Ishikawa (cell line): ENCODE data around the gene LIMS2.

ENCODE experiments used
- CEBPB ChIP-seq: IDR thresholded peaks from 2 replicates; pipeline ENCODE4 v1.6.1; 2012
- CREB1 ChIP-seq: IDR thresholded peaks from 2 replicates; pipeline ENCODE4 v1.6.1; 2012; ENCODE audit warnings: low read depth
- EGR1 ChIP-seq: IDR thresholded peaks from 2 replicates; pipeline ENCODE4 v1.6.1; 2012
- EP300 ChIP-seq: IDR thresholded peaks from 2 replicates; pipeline ENCODE4 v1.6.1; 2012; ENCODE audit warnings: borderline replicate concordance
- FOXM1 ChIP-seq: IDR thresholded peaks from 2 replicates; pipeline ENCODE4 v1.6.1; 2012; ENCODE audit warnings: low read depth, borderline replicate concordance
- MAX ChIP-seq: IDR thresholded peaks from 2 replicates; pipeline ENCODE4 v1.6.1; 2012
- NFIC ChIP-seq: IDR thresholded peaks from 2 replicates; pipeline ENCODE4 v1.6.1; 2012
- RAD21 ChIP-seq: IDR thresholded peaks from 2 replicates; pipeline ENCODE4 v1.6.1; 2012; ENCODE audit warnings: low read depth
- REST ChIP-seq: IDR thresholded peaks from 2 replicates; pipeline ENCODE4 v1.6.1; 2012; ENCODE audit warnings: low read depth, mild to moderate bottlenecking
- TAF1 ChIP-seq: IDR thresholded peaks from 2 replicates; pipeline ENCODE4 v1.6.1; 2012; ENCODE audit warnings: low read depth, mild to moderate bottlenecking
- TCF12 ChIP-seq: IDR thresholded peaks from 2 replicates; pipeline ENCODE4 v1.6.1; 2012; ENCODE audit warnings: low read depth
- TEAD4 ChIP-seq: IDR thresholded peaks from 2 replicates; pipeline ENCODE4 v1.6.1; 2012
- USF1 ChIP-seq: IDR thresholded peaks from 2 replicates; pipeline ENCODE4 v1.6.1; 2012
- YY1 ChIP-seq: IDR thresholded peaks from 2 replicates; pipeline ENCODE4 v1.6.1; 2012; ENCODE audit warnings: low read depth
- ZBTB7A ChIP-seq: IDR thresholded peaks from 2 replicates; pipeline ENCODE4 v1.6.1; 2012; ENCODE audit warnings: low read depth

LIMS2 gene

GRCh38 chr2:127627740-127628571 lies 47.4 kb downstream of the LIMS2 start:
- no peak for TF ChIP-seq ZBTB7A
- no peak for TF ChIP-seq CREB1
- TF ChIP-seq NFIC: no peak
- TF ChIP-seq REST: no peak
- no peak for TF ChIP-seq CEBPB
- TF ChIP-seq EGR1: no peak
- no peak for TF ChIP-seq TAF1
- no peak for TF ChIP-seq TEAD4
- no peak for TF ChIP-seq YY1
- no peak for TF ChIP-seq MAX
- TF ChIP-seq TCF12: no peak
- TF ChIP-seq FOXM1: no peak
- no peak for TF ChIP-seq RAD21
- TF ChIP-seq USF1: no peak
- TF ChIP-seq EP300: no peak

GRCh38 chr2:127626917-127627739 lies 48.2 kb downstream of the LIMS2 start:
- no peak for TF ChIP-seq ZBTB7A
- no peak for TF ChIP-seq USF1
- no peak for TF ChIP-seq NFIC
- no peak for TF ChIP-seq TEAD4
- TF ChIP-seq EGR1: no peak
- TF ChIP-seq EP300: no peak
- no peak for TF ChIP-seq REST
- TF ChIP-seq MAX: no peak
- TF ChIP-seq TCF12: no peak
- no peak for TF ChIP-seq RAD21

- TF ChIP-seq YY1 (no peak), USF1 (no peak), MAX (no peak), NFIC (no peak), REST (no peak), TAF1 (no peak), FOXM1 (no peak), EGR1 (no peak), ZBTB7A (no peak), CEBPB (no peak), CREB1 (no peak), TEAD4 (no peak), EP300 (no peak), TCF12 (no peak), RAD21 (no peak)
These were observed 49.2 kb downstream of the LIMS2 start for GRCh38 chr2:127626175-127626574.
